Natural killer cell (primary cell): ENCODE measurements around the gene ZBED4. TPM values are rescaled to one million over a fixed set of nuclear protein-coding genes. Genes with fewer than 3 reads are reported as not detected.
A peak's percentile ranks its signal among the peaks of the same experiment; 100 is the strongest.

Experiments used
- ATAC-seq, 3 donors: fragments of 150-1000 bp in 2 of 3; fragments of 200-7000 bp in 1 of 3; cut with Tn5 transposase; 1 replicate in 1 of 3; 2 replicates in 2 of 3; pipeline ENCODE4 v1.10.0; 2021; ENCODE audit warnings: mild to moderate bottlenecking in 2 of 3, moderate library complexity in 2 of 3
- DNase-seq, 2 donors: peaks; one replicate each; pipeline versions ENCODE4 v3.0.0 to v3.0.0-alpha.2; 2013 to 2021; ENCODE audit warnings: mixed read lengths in 1 of 2
- H3K27ac ChIP-seq: one replicate; pipeline ENCODE4 v1.5.1; 2013; ENCODE audit warnings: mild to moderate bottlenecking, low read length
- H3K27me3 ChIP-seq: one replicate; pipeline ENCODE4 v1.6.1; 2013; ENCODE audit warnings: low read length; ENCODE audit not compliant: control insufficient read depth, insufficient read depth
- H3K36me3 ChIP-seq: one replicate; pipeline ENCODE4 v1.6.1; 2013; ENCODE audit warnings: low read length; ENCODE audit not compliant: control insufficient read depth, insufficient read depth
- H3K4me1 ChIP-seq: one replicate; pipeline ENCODE4 v1.6.1; 2013; ENCODE audit warnings: low read length; ENCODE audit not compliant: control insufficient read depth, insufficient read depth
- H3K4me3 ChIP-seq: one replicate; pipeline ENCODE4 v1.5.1; 2013; ENCODE audit warnings: low read length
- H3K9me3 ChIP-seq: one replicate; pipeline ENCODE4 v1.6.1; 2013; ENCODE audit warnings: low read length; ENCODE audit not compliant: control insufficient read depth, insufficient read depth
- H3K27ac Mint-ChIP-seq, 2 donors: one replicate each; pipeline ENCODE4 v1.8.0; 2022; ENCODE audit warnings: mild to moderate bottlenecking in 2 of 2, mixed read lengths in 2 of 2, moderate library complexity in 1 of 2
- H3K27me3 Mint-ChIP-seq, 2 donors: one replicate each; pipeline ENCODE4 v1.8.0; 2022; ENCODE audit warnings: low read depth in 2 of 2, mixed read lengths in 2 of 2
- H3K36me3 Mint-ChIP-seq: one replicate; pipeline ENCODE4 v1.8.0; 2022; ENCODE audit warnings: mixed read lengths
- H3K4me1 Mint-ChIP-seq, 2 donors: one replicate each; pipeline ENCODE4 v1.8.0; 2022; ENCODE audit warnings: mixed read lengths in 2 of 2
- H3K4me3 Mint-ChIP-seq: one replicate; pipeline ENCODE4 v1.8.0; 2022; ENCODE audit warnings: mild to moderate bottlenecking, moderate library complexity, mixed read lengths
- H3K9me3 Mint-ChIP-seq, 2 donors: one replicate each; pipeline ENCODE4 v1.8.0; 2022; ENCODE audit warnings: mixed read lengths in 2 of 2
- WGBS: methylation state at CpG from one replicate; pipeline ENCODE4 v1.1.7; 2013; ENCODE audit warnings: missing lambda C conversion rate; ENCODE audit not compliant: insufficient coverage; 5-methylcytosine and 5-hydroxymethylcytosine counted together
- intact Hi-C: fragments of 100-400 bp; cut with micrococcal nuclease; formaldehyde crosslinking; loops from one replicate; pipeline ENCODE4 v1.14.2; 2022
- total RNA-seq, 4 donors: library from RNA; stranded (reverse); fragments of 120-200 nt in 1 of 4; gene quantifications; one replicate each; pipeline versions ENCODE4 v1.2.3 to v1.2.4, GENCODE V29; 2013 to 2022
- TF ChIP-seq, protein P1 (sequence below): fragments of 200-600 bp; IDR thresholded peaks from one replicate; pipeline ENCODE4 v1.8.0; 2022; ENCODE audit warnings: antibody characterized with exemption

The ZBED4 gene
- total RNA-seq, 3 donors from 2014 or later (not counting 1 experiment from before 2014, with no cell fraction given), result 21.1 to 24.5 (median 22.7) TPM

- intact Hi-C loops, result loop anchor here (5.0 kb wide), 1 partner anchor 37 kb away; no protein-coding TSS in a partner anchor
- Mint-ChIP-seq H3K27ac (peak overlapping the region; percentile 82 to 89), H3K4me1 (peaks cover 11% of the 10 kb centered on the region in 2 donors), H3K27me3 (no peaks in the 10 kb centered on the region), H3K36me3 (no peaks in the 10 kb centered on the region), H3K4me3 (peak overlapping the region; percentile 49), H3K9me3 (no peaks in the 10 kb centered on the region)
- no peaks in the 10 kb centered on the region for H3K27me3 ChIP-seq
- no peaks in the 10 kb centered on the region for H3K36me3 ChIP-seq
- under 1% methylated on average over 37 of the region's 56 CpGs for WGBS
- peak overlapping the region; percentile 84 for H3K27ac ChIP-seq
- H3K4me3 ChIP-seq, result peak overlapping the region; percentile 42
- H3K9me3 ChIP-seq, result no peaks in the 10 kb centered on the region
- peaks cover 49% of the 10 kb centered on the region for H3K4me1 ChIP-seq
- ATAC-seq (peak; percentile 21 to 55 (median 22)), DNase-seq (peak; percentile 72 to 94)
- TF ChIP-seq, protein P1, sequence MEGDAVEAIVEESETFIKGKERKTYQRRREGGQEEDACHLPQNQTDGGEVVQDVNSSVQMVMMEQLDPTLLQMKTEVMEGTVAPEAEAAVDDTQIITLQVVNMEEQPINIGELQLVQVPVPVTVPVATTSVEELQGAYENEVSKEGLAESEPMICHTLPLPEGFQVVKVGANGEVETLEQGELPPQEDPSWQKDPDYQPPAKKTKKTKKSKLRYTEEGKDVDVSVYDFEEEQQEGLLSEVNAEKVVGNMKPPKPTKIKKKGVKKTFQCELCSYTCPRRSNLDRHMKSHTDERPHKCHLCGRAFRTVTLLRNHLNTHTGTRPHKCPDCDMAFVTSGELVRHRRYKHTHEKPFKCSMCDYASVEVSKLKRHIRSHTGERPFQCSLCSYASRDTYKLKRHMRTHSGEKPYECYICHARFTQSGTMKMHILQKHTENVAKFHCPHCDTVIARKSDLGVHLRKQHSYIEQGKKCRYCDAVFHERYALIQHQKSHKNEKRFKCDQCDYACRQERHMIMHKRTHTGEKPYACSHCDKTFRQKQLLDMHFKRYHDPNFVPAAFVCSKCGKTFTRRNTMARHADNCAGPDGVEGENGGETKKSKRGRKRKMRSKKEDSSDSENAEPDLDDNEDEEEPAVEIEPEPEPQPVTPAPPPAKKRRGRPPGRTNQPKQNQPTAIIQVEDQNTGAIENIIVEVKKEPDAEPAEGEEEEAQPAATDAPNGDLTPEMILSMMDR, result no peak
These were observed 81.4 kb downstream of the ZBED4 start for GRCh38 chr22:49934891-49935557.

- no peaks in the 10 kb centered on the region for H3K36me3 Mint-ChIP-seq
- Histone ChIP-seq H3K4me3 (no peak overlapping the region), H3K36me3 (no peaks in the 10 kb centered on the region), H3K9me3 (no peaks in the 10 kb centered on the region), H3K27ac (no peak overlapping the region), H3K27me3 (no peaks in the 10 kb centered on the region), H3K4me1 (peaks cover 46% of the 10 kb centered on the region)
- TF ChIP-seq, protein P1, result no peak
- H3K27ac Mint-ChIP-seq, result peak overlapping the region; percentile 65 to 89
- WGBS, result 0% methylated on average over 2 of the region's 16 CpGs
- no peaks in the 10 kb centered on the region for H3K27me3 Mint-ChIP-seq
- peaks cover 11% of the 10 kb centered on the region in 2 donors for H3K4me1 Mint-ChIP-seq
- no peak for ATAC-seq
- H3K4me3 Mint-ChIP-seq, result peak overlapping the region; percentile 68
- H3K9me3 Mint-ChIP-seq, result no peaks in the 10 kb centered on the region
- DNase-seq, result no peak
- intact Hi-C loops, result no loop called here
These were observed 81.9 kb downstream of the ZBED4 start for GRCh38 chr22:49935561-49935960.

- peak overlapping the region; percentile 68 for H3K4me3 Mint-ChIP-seq
- peaks cover 39% of the 10 kb centered on the region for H3K4me1 ChIP-seq
- H3K27me3 ChIP-seq, result no peaks in the 10 kb centered on the region
- no peaks in the 10 kb centered on the region for H3K36me3 Mint-ChIP-seq
- peaks cover 6 to 16% of the 10 kb centered on the region in 2 donors for H3K4me1 Mint-ChIP-seq
- intact Hi-C loops, result loop anchor here (2.0 kb wide), 1 partner anchor 25 kb away; the partner anchor contains the start of gene PIM3
- 5% methylated on average over 52 of the region's 52 CpGs for WGBS
- ATAC-seq, result peak; percentile 79 to 89 (median 79)
- no peaks in the 10 kb centered on the region for H3K9me3 ChIP-seq
- H3K27me3 Mint-ChIP-seq, result no peaks in the 10 kb centered on the region
- H3K4me3 ChIP-seq, result peak overlapping the region; percentile 32
- TF ChIP-seq, protein P1, result no peak
- H3K27ac ChIP-seq, result peak overlapping the region; percentile 65
- peak overlapping the region; percentile 65 to 89 for H3K27ac Mint-ChIP-seq
- DNase-seq, result peak; percentile 87 to 94
- no peaks in the 10 kb centered on the region for H3K9me3 Mint-ChIP-seq
- no peaks in the 10 kb centered on the region for H3K36me3 ChIP-seq
These were observed 82.7 kb downstream of the ZBED4 start for GRCh38 chr22:49936018-49936972.
